Cardiac muscle cell (in vitro differentiated cells and primary cell): ENCODE results near the gene GATA5. TPM values are rescaled to one million over a fixed set of nuclear protein-coding genes. Genes with fewer than 3 reads are reported as not detected.

Experiments used
- DNase-seq, 2 donors: peaks; one replicate each; pipeline versions ENCODE4 v3.0.0 to v3.0.0-alpha.2; 2010 to 2017; ENCODE audit warnings: low read depth in 1 of 2, low spot score in 1 of 2
- H3K27ac ChIP-seq: fragments of 200-600 bp; sonication (generic); 2 replicates; pipeline ENCODE4 v1.5.1; 2016
- H3K27me3 ChIP-seq: fragments of 200-600 bp; sonication (generic); 2 replicates; pipeline ENCODE4 v1.6.0; 2016; ENCODE audit warnings: control low read depth
- H3K36me3 ChIP-seq: fragments of 200-600 bp; sonication (generic); 2 replicates; pipeline ENCODE4 v1.5.1; 2016; ENCODE audit warnings: control low read depth
- H3K4me1 ChIP-seq: fragments of 200-600 bp; sonication (generic); 2 replicates; pipeline ENCODE4 v1.8.1; 2017; ENCODE audit warnings: low read depth, mild to moderate bottlenecking, mixed run types
- H3K4me3 ChIP-seq: fragments of 200-600 bp; sonication (generic); 2 replicates; pipeline ENCODE4 v1.5.1; 2016; ENCODE audit warnings: mild to moderate bottlenecking
- H3K9me3 ChIP-seq: fragments of 200-600 bp; sonication (generic); 2 replicates; pipeline ENCODE4 v1.5.1; 2017; ENCODE audit warnings: low read depth, mild to moderate bottlenecking, control low read depth
- polyA plus RNA-seq: library from polyadenylated mRNA; unstranded; fragments of >200 nt; fragmentation: Nextera tagmentation; extraction: Ambion mirVana; gene quantifications from 2 replicates; pipeline ENCODE4 v1.2.1, GENCODE V29; 2016
- total RNA-seq: library from RNA; depleted of rRNA; stranded (reverse); fragments of >200 nt; gene quantifications from 2 replicates; pipeline ENCODE4 v1.2.3, GENCODE V29; 2016
- TF ChIP-seq, protein P1 (sequence below): IDR thresholded peaks from 2 replicates; pipeline ENCODE4 v1.5.1; 2012; ENCODE audit warnings: low read depth, mild to moderate bottlenecking, low read length

The GATA5 gene
- total and polyA plus RNA-seq, 2 experiments from 2014 or later, result 66.8 to 103 TPM

DNA sequence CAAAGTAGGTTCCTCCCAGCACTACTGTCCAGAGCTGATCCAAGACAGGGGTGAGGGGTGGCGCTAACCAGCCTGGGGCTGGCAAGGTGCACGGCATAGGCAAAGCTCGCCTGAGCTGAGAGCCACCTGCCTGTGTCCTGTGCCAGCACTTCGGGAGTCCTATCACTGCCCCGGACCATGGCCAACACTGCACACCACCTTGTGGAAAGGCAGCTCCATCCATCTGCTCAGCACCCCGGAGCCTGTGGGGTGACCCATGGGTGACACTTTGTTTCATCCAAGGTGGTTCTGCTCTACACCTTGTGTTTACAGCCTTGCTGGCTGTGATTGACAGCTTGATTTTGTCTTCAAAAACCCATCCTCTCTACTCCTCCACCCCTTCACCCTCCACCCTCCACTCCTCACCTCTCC is 32.9 kb upstream of the GATA5 start:
- TF ChIP-seq, protein P1, sequence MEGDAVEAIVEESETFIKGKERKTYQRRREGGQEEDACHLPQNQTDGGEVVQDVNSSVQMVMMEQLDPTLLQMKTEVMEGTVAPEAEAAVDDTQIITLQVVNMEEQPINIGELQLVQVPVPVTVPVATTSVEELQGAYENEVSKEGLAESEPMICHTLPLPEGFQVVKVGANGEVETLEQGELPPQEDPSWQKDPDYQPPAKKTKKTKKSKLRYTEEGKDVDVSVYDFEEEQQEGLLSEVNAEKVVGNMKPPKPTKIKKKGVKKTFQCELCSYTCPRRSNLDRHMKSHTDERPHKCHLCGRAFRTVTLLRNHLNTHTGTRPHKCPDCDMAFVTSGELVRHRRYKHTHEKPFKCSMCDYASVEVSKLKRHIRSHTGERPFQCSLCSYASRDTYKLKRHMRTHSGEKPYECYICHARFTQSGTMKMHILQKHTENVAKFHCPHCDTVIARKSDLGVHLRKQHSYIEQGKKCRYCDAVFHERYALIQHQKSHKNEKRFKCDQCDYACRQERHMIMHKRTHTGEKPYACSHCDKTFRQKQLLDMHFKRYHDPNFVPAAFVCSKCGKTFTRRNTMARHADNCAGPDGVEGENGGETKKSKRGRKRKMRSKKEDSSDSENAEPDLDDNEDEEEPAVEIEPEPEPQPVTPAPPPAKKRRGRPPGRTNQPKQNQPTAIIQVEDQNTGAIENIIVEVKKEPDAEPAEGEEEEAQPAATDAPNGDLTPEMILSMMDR, result no peak
- no peak overlapping the region for H3K4me3 ChIP-seq
- no peaks in the 10 kb centered on the region for H3K27me3 ChIP-seq
- no peaks in the 10 kb centered on the region for H3K36me3 ChIP-seq
- H3K27ac ChIP-seq, result peak overlapping the region; percentile 46
- H3K4me1 ChIP-seq, result peaks cover 50% of the 10 kb centered on the region
- no peak for DNase-seq
- no peaks in the 10 kb centered on the region for H3K9me3 ChIP-seq

DNA sequence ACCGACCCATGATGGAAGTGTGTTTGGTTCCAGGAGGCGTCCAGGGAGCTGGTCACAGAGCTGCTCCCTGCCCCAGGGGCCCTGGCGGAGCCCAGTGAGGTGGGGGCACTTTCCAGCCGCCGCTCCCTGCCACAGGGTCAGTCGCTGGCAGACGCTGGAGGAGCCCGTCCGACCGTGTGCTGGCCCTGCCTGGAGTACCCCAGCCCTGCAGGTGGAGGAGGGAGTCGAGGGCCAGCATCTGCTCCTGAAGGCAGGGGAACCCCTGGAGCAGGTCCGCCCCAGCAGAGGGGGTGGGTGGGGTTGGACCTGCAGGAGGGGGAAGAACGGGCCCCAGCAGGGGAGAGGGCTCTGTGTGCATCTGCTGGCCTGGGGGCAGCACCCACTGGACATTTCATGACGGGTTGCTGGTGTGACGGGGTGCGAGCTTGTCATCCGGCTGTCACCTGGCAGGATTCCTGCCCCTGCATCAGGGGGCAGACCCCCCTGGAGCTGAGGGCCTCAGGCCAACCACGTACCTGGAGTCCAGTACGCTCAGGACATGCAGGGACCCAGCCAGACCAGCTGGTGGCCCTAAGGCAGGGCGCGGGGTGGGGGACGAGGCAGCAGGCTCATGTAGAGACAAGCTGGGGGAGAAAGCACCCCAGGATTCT is 32.3 kb upstream of the GATA5 start:
- H3K27ac ChIP-seq, result peak overlapping the region; percentile 46
- peaks cover 50% of the 10 kb centered on the region for H3K4me1 ChIP-seq
- no peaks in the 10 kb centered on the region for H3K36me3 ChIP-seq
- DNase-seq, result no peak
- no peaks in the 10 kb centered on the region for H3K27me3 ChIP-seq
- H3K9me3 ChIP-seq, result no peaks in the 10 kb centered on the region
- TF ChIP-seq, protein P1, result no peak
- H3K4me3 ChIP-seq, result no peak overlapping the region

GRCh38 chr20:62507323-62507722 is 31.5 kb upstream of the GATA5 start:
- H3K27me3 ChIP-seq, result no peaks in the 10 kb centered on the region
- no peak overlapping the region for H3K4me3 ChIP-seq
- peak overlapping the region; percentile 46 for H3K27ac ChIP-seq
- no peaks in the 10 kb centered on the region for H3K36me3 ChIP-seq
- peaks cover 50% of the 10 kb centered on the region for H3K4me1 ChIP-seq
- peak in 1 of 2 donors; percentile 51 for DNase-seq
- H3K9me3 ChIP-seq, result no peaks in the 10 kb centered on the region
- TF ChIP-seq, protein P1, result no peak

GRCh38 chr20:62506791-62507190 is 31.0 kb upstream of the GATA5 start:
- H3K36me3 ChIP-seq, result no peaks in the 10 kb centered on the region
- H3K9me3 ChIP-seq, result no peaks in the 10 kb centered on the region
- peaks cover 46% of the 10 kb centered on the region for H3K4me1 ChIP-seq
- H3K27ac ChIP-seq, result no peak overlapping the region
- TF ChIP-seq, protein P1, result no peak
- H3K27me3 ChIP-seq, result no peaks in the 10 kb centered on the region
- H3K4me3 ChIP-seq, result no peak overlapping the region
- DNase-seq, result no peak

- Histone ChIP-seq H3K4me1 (peaks cover 39% of the 10 kb centered on the region), H3K4me3 (no peak overlapping the region), H3K27ac (no peak overlapping the region), H3K36me3 (no peaks in the 10 kb centered on the region), H3K27me3 (no peaks in the 10 kb centered on the region), H3K9me3 (no peaks in the 10 kb centered on the region)
- TF ChIP-seq, protein P1, result no peak
- no peak for DNase-seq
These were observed 30.3 kb upstream of the GATA5 start for GRCh38 chr20:62506087-62506486.
